Measurements from ENCODE around the gene CDK2AP2.

GRCh38 chr11:67496113-67496512 lies 11.8 kb downstream of the CDK2AP2 start:
- TF ChIP-seq GATA2 (IDR thresholded peaks at IDR 0.05; ENCODE audit: low read depth, low read length) (no peak), GATA3 (IDR thresholded peaks at IDR 0.05; ENCODE audit: low read depth, low read length) (no peak)
